Heart left ventricle (tissue), 13 donors: ENCODE data around the gene SIGLEC12.

Source experiments
- POLR2A ChIP-seq, 2 donors: fragments of 450-650 bp; IDR thresholded peaks; one replicate each; pipeline ENCODE4 v1.6.1; 2017; ENCODE audit warnings: antibody characterized with exemption in 2 of 2, mild to moderate bottlenecking in 2 of 2, moderate library complexity in 2 of 2
- TF ChIP-seq, protein P1 (sequence below), 12 donors: fragments of 200-600 bp; sonication (generic) in 4 of 12; IDR thresholded peaks; one replicate each; pipeline versions ENCODE4 v1.5.0 to v1.8.0; 2018 to 2022; ENCODE audit warnings: antibody characterized with exemption in 12 of 12, mild to moderate bottlenecking in 5 of 12
- donor health status: ischemic (EF 13 %, LVEDD 7.1; RV severe dilation, severe dysfunction).
- donor health status: DM: no; HTN: yes; CAD: no.
- donor health status: DM: no; HTN: no; CAD: no.
- donor health status: ischemic (EF 25% LVEDD 6.9; RV normal size, moderate dysfunction).
- donor health status: ischemic (EF 25% LVEDD 5.7; RV mildly dilated, moderate dysfunction).
- donor health status: ischemic (EF 35%, LVEDD 5.7; RV mildly dilated, moderate dysfunction).
- donor health status: nonischemic (EF 11% LVEDD 7.7; RV severe dilation, severe dysfunction).
- donor health status: DM: yes; HTN: yes; CAD: no.
- donor health status: PGD.
- donor health status: ischemic (EF 29% LVEDD 5.4; RV normal size, mild dysfunction).
- donor health status: nonischemic (EF 23%, LVEDD 6.1; RV moderate dilation, normal function).

DNA sequence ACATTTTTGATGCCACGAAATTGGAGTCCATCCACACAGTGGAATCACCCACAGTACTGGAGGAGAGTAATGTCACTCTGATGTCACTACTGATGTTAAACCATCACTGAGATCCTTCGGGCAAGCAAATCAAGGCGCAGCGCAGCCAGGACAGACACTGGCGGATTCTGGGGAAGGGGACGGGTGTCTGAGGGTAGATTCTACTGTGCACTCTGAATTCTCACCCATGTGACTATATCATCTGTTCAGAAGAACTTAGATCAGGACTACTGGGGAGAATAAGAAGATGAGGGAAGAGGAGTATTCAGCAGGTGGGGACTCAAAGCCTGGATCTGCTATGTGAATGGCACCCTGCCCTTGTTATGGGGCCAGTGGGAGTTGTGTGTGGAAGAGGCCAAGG, 42.4 kb upstream of the SIGLEC12 start:
- TF ChIP-seq, protein P1, sequence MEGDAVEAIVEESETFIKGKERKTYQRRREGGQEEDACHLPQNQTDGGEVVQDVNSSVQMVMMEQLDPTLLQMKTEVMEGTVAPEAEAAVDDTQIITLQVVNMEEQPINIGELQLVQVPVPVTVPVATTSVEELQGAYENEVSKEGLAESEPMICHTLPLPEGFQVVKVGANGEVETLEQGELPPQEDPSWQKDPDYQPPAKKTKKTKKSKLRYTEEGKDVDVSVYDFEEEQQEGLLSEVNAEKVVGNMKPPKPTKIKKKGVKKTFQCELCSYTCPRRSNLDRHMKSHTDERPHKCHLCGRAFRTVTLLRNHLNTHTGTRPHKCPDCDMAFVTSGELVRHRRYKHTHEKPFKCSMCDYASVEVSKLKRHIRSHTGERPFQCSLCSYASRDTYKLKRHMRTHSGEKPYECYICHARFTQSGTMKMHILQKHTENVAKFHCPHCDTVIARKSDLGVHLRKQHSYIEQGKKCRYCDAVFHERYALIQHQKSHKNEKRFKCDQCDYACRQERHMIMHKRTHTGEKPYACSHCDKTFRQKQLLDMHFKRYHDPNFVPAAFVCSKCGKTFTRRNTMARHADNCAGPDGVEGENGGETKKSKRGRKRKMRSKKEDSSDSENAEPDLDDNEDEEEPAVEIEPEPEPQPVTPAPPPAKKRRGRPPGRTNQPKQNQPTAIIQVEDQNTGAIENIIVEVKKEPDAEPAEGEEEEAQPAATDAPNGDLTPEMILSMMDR (IDR thresholded peaks at IDR 0.05) = no peak
- no peak for TF ChIP-seq POLR2A (IDR thresholded peaks at IDR 0.05)
